Endothelial cell (in vitro differentiated cells): ENCODE measurements around the gene YPEL2. TPM values are rescaled to one million over a fixed set of nuclear protein-coding genes. Genes with fewer than 3 reads are reported as not detected.

Experiments used
- DNase-seq: peaks from one replicate; pipeline ENCODE4 v3.0.0; 2021; ENCODE audit warnings: low spot score
- H3K27ac Mint-ChIP-seq: one replicate; pipeline ENCODE4 v1.8.0; 2021; ENCODE audit warnings: mixed read lengths, inconsistent platforms; ENCODE audit not compliant: unreplicated experiment
- H3K27me3 Mint-ChIP-seq: one replicate; pipeline ENCODE4 v1.8.0; 2021; ENCODE audit warnings: mild to moderate bottlenecking, moderate library complexity, mixed read lengths, inconsistent platforms; ENCODE audit not compliant: unreplicated experiment
- H3K36me3 Mint-ChIP-seq: one replicate; pipeline ENCODE4 v1.8.0; 2021; ENCODE audit warnings: mild to moderate bottlenecking, low read depth, mixed read lengths, inconsistent platforms; ENCODE audit not compliant: unreplicated experiment
- H3K4me1 Mint-ChIP-seq: one replicate; pipeline ENCODE4 v1.8.0; 2021; ENCODE audit warnings: mild to moderate bottlenecking, mixed read lengths, inconsistent platforms; ENCODE audit not compliant: unreplicated experiment
- H3K4me3 Mint-ChIP-seq: one replicate; pipeline ENCODE4 v1.8.0; 2021; ENCODE audit warnings: mild to moderate bottlenecking, mixed read lengths, inconsistent platforms; ENCODE audit not compliant: unreplicated experiment
- H3K9me3 Mint-ChIP-seq: one replicate; pipeline ENCODE4 v1.8.0; 2021; ENCODE audit warnings: mixed read lengths, inconsistent platforms; ENCODE audit not compliant: unreplicated experiment
- CTCF ChIP-seq: fragments of 200-600 bp; sonication (generic); IDR thresholded peaks from one replicate; pipeline ENCODE4 v1.5.0; 2021; ENCODE audit warnings: antibody characterized with exemption; ENCODE audit not compliant: unreplicated experiment
- total RNA-seq: library from RNA; stranded (reverse); fragmentation: NEBNext Ultra II Directional; extraction: Animal tissue kit (Norgen Biotek cat#: 25700); gene quantifications from one replicate; pipeline ENCODE4 v1.2.1, GENCODE V29; 2021; ENCODE audit not compliant: unreplicated experiment

The YPEL2 gene
- total RNA-seq, 1 donor from 2014 or later, result 16.7 TPM

GRCh38 chr17:59402760-59403159 is 71.3 kb downstream of the YPEL2 start:
- peaks cover 13% of the 10 kb centered on the region for H3K36me3 Mint-ChIP-seq
- no peaks in the 10 kb centered on the region for H3K4me1 Mint-ChIP-seq
- H3K9me3 Mint-ChIP-seq, result no peaks in the 10 kb centered on the region
- DNase-seq, result no peak
- no peak overlapping the region for H3K27ac Mint-ChIP-seq
- no peak overlapping the region for H3K4me3 Mint-ChIP-seq
- no peaks in the 10 kb centered on the region for H3K27me3 Mint-ChIP-seq
- no peak for TF ChIP-seq CTCF

GRCh38 chr17:59404471-59404870 is 73.0 kb downstream of the YPEL2 start:
- H3K36me3 Mint-ChIP-seq, result peaks cover 5% of the 10 kb centered on the region
- DNase-seq, result no peak
- no peak overlapping the region for H3K27ac Mint-ChIP-seq
- H3K9me3 Mint-ChIP-seq, result no peaks in the 10 kb centered on the region
- H3K4me1 Mint-ChIP-seq, result no peaks in the 10 kb centered on the region
- TF ChIP-seq CTCF, result no peak
- no peaks in the 10 kb centered on the region for H3K27me3 Mint-ChIP-seq
- no peak overlapping the region for H3K4me3 Mint-ChIP-seq

- no peaks in the 10 kb centered on the region for H3K27me3 Mint-ChIP-seq
- no peak for TF ChIP-seq CTCF
- no peaks in the 10 kb centered on the region for H3K9me3 Mint-ChIP-seq
- H3K4me3 Mint-ChIP-seq, result no peak overlapping the region
- DNase-seq, result no peak
- no peak overlapping the region for H3K27ac Mint-ChIP-seq
- H3K36me3 Mint-ChIP-seq, result peaks cover 5% of the 10 kb centered on the region
- no peaks in the 10 kb centered on the region for H3K4me1 Mint-ChIP-seq
These were observed 74.7 kb downstream of the YPEL2 start for GRCh38 chr17:59405944-59406705.

- no peak for DNase-seq
- Mint-ChIP-seq H3K9me3 (no peaks in the 10 kb centered on the region), H3K27me3 (no peaks in the 10 kb centered on the region), H3K4me1 (no peaks in the 10 kb centered on the region), H3K27ac (no peak overlapping the region), H3K36me3 (peaks cover 5% of the 10 kb centered on the region), H3K4me3 (no peak overlapping the region)
- TF ChIP-seq CTCF, result no peak
These were observed 75.4 kb downstream of the YPEL2 start for GRCh38 chr17:59406808-59407381.

GRCh38 chr17:59409336-59410048 is 78.0 kb downstream of the YPEL2 start:
- Mint-ChIP-seq H3K4me1 (no peaks in the 10 kb centered on the region), H3K4me3 (no peak overlapping the region), H3K9me3 (no peaks in the 10 kb centered on the region), H3K27ac (no peak overlapping the region), H3K27me3 (no peaks in the 10 kb centered on the region), H3K36me3 (peaks cover 2% of the 10 kb centered on the region)
- DNase-seq, result no peak
- no peak for TF ChIP-seq CTCF
